Left renal pelvis (tissue), 4 donors: ENCODE measurements around the gene PRR3. TPM values are rescaled to one million over a fixed set of nuclear protein-coding genes. Genes with fewer than 3 reads are reported as not detected.
"Not testable (repeated sequence)": the region's sequence is repeated elsewhere in the genome, so short reads cannot be mapped to it uniquely, and the experiment has no call there.

Experiments
- DNase-seq, 4 donors: peaks; one replicate each; pipeline ENCODE4 v3.0.0-alpha.2; 2013; ENCODE audit warnings: low read depth in 4 of 4, low spot score in 3 of 4
- polyA plus RNA-seq, 4 donors: library from polyadenylated mRNA; unstranded; fragments of 120-200 nt; gene quantifications; one replicate each; pipeline ENCODE4 v1.2.1, GENCODE V29; 2013; ENCODE audit not compliant: insufficient read length in 4 of 4

The PRR3 gene
- polyA plus RNA-seq, 4 donors = 30.9 to 36.9 (median 33.2) TPM

DNA sequence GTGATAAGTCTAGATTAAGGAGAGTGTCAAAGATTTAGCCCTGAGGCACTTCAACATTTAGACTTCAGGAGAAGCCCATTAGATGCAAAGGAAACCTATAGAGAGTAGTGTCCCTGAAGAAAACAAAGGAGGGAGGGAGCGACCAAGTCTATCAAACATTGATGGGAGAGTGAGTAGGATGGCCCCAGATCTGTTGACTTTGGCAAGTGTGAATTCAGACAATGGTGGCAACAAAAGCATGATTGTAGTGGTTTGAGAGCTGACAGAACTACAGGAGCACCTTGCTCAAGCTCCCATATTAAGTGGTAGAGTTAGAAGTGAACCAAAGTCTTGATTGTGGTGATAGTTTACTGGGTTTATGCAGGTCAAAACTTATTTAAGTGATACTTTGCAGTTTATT, 13.2 kb downstream of the PRR3 start:
- no peak for DNase-seq

GRCh38 chr6:30570740-30571074, 13.6 kb downstream of the PRR3 start:
- no peak for DNase-seq

DNA sequence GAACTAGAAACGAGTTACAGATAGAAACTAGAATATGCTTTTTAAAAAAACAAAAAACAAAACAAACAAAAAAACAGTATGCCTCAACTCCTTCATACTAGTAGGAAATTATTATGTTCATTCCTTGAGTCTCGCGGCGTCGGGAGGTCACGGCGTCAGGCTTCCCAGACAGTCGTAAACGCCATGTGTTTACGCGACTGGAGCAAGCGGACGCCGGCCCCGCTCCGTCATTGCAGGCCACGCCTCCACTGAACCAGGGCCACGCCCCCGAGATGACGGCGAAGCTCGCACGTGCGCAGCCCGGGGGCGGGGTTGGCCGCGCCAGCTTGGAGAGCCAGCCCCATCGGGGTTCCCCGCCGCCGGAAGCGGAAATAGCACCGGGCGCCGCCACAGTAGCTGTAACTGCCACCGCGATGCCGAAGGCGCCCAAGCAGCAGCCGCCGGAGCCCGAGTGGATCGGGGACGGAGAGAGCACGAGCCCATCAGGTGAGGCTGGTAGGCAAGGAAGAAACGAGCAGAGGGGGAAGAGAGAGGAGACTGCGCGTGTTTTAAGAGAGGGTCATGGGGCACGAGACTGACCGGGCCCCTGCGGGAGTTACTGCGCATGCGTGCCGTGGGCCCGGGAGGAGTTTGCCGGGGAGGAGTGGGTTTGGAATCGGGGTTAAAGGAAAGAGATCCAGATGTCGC, 14.1 kb downstream of the PRR3 start, which contains the start of gene ABCF1:
TSS of gene ABCF1 (plus strand) at position 368 of the 687 bp plus-strand sequence. CDS start at position 414, 46 bp downstream.
- DNase-seq = peak; percentile 94 to 96 (median 95)

DNA sequence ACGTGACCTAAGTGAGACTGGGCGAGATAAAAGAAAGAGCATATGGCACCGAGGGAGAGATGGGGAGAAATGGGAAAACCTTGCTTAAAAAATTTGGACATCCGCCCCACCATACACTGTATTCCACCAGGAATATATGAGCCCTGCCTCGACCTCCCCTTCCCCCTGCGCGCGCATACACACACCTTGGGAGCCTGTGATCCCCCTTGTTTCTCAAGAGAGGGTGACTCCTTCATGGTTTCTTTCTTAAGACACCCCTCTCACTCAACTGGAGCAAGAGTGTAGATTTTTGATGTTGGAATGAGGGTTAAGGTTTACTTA, 14.6 kb downstream of the PRR3 start:
- no peak for DNase-seq

DNA sequence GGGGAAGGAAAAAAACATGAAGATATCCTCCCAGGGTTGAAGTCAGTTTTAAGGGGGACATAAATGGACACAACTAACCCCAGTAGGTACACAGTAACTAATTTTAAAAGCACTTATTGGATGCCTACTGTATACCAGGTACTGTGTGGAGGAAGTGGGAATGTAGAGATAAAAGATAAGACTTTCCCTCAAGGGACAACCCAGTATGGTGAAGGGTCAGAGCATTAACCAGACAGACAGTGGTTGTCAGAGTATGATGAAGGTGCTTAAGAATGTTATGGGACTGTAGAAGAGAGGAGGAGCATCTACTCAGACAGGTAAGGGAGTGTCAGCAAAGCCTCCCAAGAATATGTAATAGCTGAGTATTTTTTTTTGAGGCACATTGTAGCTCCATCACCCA, 15.1 kb downstream of the PRR3 start:
- no peak for DNase-seq

GRCh38 chr6:30573113-30573512, 16.0 kb downstream of the PRR3 start:
- no peak for DNase-seq

GRCh38 chr6:30578051-30578450, 21.0 kb downstream of the PRR3 start:
- no peak for DNase-seq

GRCh38 chr6:30583921-30584320, 26.8 kb downstream of the PRR3 start:
- DNase-seq = no peak

- no peak for DNase-seq
Measured at GRCh38 chr6:30589754-30590358, 32.8 kb downstream of the PRR3 start.

- DNase-seq = no peak
Measured at GRCh38 chr6:30590509-30590908, 33.4 kb downstream of the PRR3 start.

DNA sequence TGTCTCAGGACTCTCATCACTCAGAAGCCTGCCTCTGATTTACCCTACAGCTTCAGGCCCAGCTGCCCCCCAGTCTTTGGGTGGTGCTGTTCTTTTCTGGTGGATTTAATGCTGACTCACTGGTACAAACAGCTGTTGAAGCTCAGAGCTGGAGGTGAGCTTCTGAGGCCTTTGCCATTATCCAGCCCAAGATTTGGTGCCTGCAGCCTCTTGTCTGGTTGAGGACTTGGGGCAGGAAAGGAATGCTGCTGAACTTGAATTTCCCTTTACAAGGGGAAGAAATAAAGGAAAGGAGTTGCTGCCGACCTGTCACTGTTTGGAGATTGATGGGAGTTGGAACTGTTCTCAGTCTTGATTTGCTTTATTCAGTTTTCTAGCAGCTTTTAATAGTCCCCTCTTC, 33.9 kb downstream of the PRR3 start:
- no peak for DNase-seq

DNA sequence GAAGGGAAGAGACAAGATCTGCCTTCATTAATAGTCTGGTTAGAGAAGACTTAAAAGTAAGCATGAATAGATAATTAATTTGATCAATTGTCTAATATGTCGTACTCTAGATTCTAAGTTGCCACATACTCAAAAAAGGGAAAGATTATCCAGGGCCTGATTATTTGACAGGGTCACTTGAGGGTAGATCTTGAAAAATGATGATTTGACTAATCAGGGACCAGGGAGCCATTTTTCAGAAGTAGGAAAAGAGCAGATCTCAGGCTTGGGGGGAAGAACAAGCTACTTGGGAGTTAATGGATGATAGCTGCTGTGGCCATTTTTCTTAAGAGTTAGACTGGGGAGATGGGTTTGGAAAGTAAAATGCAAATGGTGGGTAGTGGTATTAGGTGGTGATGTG, 35.2 kb downstream of the PRR3 start:
- DNase-seq = no peak

DNA sequence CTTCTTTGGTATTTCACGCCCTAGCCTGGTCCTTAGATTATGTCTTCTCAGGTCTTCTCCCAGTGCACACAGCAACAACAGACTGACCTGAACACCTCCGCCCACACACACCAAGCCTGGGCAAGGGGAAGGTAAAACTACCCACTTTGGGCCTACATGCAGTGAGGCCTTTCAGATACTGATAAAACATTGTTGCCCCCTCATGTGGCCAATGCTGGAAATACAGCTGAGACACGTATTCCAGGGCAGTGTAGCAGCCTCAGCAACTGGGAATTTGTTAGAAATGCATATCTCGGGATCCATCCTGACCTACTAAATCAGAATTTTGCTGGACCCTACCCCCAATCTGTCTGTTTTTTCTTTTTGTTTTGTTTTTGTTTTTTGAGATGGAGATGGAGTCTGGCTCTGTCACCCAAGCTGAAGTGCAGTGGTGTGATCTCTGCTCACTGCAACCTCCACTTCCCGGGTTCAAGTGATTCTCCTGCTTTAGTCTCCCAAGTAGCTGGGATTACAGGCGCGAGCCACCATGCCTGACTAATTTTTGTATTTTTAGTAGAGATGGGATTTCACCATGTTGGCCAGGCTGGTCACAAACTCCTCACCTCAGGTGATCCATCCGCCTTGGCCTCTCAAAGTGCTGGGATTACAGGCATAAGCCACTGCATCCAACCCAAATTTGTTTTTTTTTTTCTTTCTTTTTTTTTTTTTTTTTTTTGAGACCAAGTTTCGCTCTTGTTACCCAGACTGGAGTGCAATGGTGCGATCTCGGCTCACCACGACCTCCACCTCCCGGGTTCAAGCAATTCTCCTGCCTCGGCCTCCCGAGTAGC, 40.4 kb downstream of the PRR3 start:
- DNase-seq = not testable (repeated sequence)

DNA sequence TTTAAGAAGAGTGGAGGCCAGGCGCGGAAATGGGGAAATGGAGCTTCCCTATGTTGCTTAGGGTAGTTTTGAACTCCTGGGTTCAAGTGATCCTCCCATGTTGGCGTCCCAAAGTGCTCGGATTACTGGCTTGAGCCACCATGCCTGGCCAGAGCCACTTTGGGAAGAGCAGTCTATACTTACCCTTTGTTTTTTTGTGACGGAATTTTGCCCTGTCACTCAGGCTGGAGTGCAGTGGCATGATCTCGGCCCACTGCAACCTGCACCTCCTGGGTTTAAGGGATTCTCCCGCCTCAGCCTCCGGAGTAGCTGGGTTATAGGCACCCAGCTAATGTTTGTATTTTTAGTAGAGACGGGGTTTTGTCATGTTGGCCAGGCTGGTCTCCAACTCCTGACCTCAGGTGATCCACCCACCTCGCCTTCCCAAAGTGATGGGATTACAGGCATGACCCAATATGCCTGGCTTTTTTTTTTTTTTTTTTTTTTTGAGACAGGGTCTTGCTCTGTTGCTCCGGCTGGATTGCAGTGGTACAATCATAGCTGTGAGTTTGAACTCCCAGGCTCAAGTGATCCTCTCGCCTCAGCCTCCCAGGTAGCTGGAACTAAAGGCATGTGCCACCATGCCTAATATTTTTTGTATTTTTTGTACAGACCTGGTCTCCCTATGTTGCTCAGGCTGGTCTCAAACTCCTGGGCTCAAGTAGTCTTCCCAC, 42.0 kb downstream of the PRR3 start:
- no peak for DNase-seq

- DNase-seq = no peak
Measured at GRCh38 chr6:30599625-30600324, 42.7 kb downstream of the PRR3 start.

GRCh38 chr6:30600451-30600961, 43.4 kb downstream of the PRR3 start:
- no peak for DNase-seq

DNA sequence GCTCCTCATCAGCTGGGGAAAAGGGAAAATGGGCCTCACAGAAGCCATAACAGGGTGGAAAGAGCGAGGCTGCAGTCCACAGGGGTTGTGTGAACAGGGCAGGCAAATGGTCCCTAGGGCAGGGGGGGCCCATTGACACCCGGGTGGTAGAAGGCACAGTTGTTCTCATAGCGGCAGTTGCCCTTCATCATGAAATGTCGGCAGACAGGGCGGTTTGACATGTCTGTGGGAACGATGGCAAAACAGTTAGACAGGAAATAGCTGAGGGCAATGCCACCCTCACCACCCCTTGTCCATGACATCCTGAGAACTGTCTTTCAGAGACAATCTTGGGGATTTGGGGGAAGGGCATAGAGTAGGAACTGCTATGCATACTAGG, 44.3 kb downstream of the PRR3 start:
- no peak for DNase-seq

DNA sequence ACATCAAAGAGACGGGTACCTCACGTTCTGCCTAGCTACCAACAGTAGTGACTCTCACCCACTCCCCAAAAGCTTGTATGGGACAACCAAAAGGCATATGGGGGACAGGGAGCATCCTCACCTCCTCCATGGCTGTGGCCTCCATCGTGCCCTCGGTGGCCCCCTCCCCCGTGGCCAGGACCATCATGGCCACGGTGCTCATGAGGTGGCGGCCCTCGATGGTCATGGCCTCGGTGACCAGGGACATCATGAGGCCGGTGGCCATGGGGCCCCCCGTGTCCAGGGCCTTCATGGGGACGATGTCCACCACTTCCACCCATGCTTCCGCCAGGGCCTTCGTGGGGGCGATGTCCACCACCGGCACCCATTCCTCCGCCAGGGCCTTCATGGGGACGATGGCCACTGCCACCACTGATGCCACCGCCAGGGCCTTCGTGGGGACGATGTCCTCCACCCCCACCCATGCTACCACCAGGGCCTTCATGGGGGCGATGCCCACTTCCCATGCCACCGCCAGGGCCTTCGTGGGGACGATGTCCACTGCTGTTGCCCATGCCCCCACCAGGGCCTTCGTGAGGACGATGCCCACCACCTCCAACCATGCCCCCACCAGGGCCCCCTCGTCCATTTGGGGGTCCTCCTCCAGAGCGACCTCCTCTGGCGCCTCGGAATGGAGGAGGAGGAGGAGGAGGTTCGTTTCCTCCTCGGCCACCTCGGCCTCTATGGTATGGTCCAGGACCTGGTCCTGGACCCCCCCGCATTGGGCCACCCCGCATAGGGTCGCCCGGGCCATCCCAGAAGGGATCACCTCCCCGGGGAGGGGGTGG, 44.9 kb downstream of the PRR3 start:
- DNase-seq = no peak

DNA sequence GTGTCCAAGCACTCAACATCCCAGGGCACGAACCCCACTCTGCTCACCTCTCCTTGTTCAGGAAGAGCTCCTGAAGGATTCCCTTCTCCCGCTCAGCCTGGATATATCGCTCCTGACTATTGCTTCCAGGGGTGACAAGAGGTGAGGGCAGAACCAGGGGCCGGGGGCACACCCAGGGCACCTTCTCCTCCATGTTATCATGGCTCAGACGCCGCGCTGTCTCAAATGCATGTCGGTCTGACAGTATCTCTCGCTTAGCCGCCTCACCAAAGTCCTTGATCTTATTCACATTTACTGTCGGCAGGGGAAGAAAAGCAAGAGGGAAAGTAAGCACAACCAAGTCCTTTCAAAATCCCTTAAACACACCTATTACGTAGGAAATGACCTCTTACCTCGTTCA, 46.9 kb downstream of the PRR3 start:
- DNase-seq = no peak

GRCh38 chr6:30610065-30610464, 53.0 kb downstream of the PRR3 start:
- DNase-seq = no peak
